SW 1271 (cell line): ENCODE measurements around the gene OR10J4.
"Not testable (repeated sequence)": the region's sequence is repeated elsewhere in the genome, so short reads cannot be mapped to it uniquely, and the experiment has no call there.

Source experiments
- DNase-seq, 2 experiments: peaks; one replicate each; lab custom pipeline; 2025; lab: John Stamatoyannopoulos, UW

The OR10J4 gene

GRCh38 chr1:159431904-159432303, at the start of gene OR10J4:
TSS of gene OR10J4 (plus strand) at chr1:159432204.
- no peak for DNase-seq

- DNase-seq: no peak
These were observed 25.2 kb upstream of the OR10J4 start for GRCh38 chr1:159406821-159407220.

- no peak for DNase-seq
These were observed 23.1 kb upstream of the OR10J4 start for GRCh38 chr1:159408862-159409400.

GRCh38 chr1:159421821-159422220, 10.2 kb upstream of the OR10J4 start:
- no peak for DNase-seq

GRCh38 chr1:159428536-159428935, 3.5 kb upstream of the OR10J4 start:
- DNase-seq: no peak

- DNase-seq: no peak
These were observed 2.7 kb upstream of the OR10J4 start for GRCh38 chr1:159429074-159429861.

GRCh38 chr1:159430985-159431384, 1.0 kb upstream of the OR10J4 start:
- no peak for DNase-seq

GRCh38 chr1:159436469-159436868, 4.5 kb downstream of the OR10J4 start:
- no peak for DNase-seq

- no peak for DNase-seq
These were observed 7.4 kb downstream of the OR10J4 start, which contains the start of gene OR10J1 for GRCh38 chr1:159439422-159439821. TSS of gene OR10J1 (plus strand) at chr1:159439722. CDS start at chr1:159439792, 70 bp downstream.

GRCh38 chr1:159441360-159441759, 9.4 kb downstream of the OR10J4 start:
- DNase-seq: no peak

- no peak for DNase-seq
These were observed 10.4 kb downstream of the OR10J4 start for GRCh38 chr1:159442428-159442827.

- no peak for DNase-seq
These were observed 11.2 kb downstream of the OR10J4 start for GRCh38 chr1:159443066-159443750.

GRCh38 chr1:159444511-159444910, 12.5 kb downstream of the OR10J4 start:
- no peak for DNase-seq

GRCh38 chr1:159448181-159448580, 16.2 kb downstream of the OR10J4 start:
- DNase-seq: no peak

- DNase-seq: not testable (repeated sequence)
These were observed 17.6 kb downstream of the OR10J4 start for GRCh38 chr1:159449605-159450004.

GRCh38 chr1:159459551-159459950, 27.5 kb downstream of the OR10J4 start:
- DNase-seq: no peak

GRCh38 chr1:159465191-159465603, 33.2 kb downstream of the OR10J4 start:
- no peak for DNase-seq

GRCh38 chr1:159468321-159468720, 36.3 kb downstream of the OR10J4 start:
- DNase-seq: no peak

- DNase-seq: no peak
These were observed 38.0 kb downstream of the OR10J4 start for GRCh38 chr1:159469921-159470533.

- DNase-seq: no peak
These were observed 41.3 kb downstream of the OR10J4 start for GRCh38 chr1:159473335-159473734.

GRCh38 chr1:159474926-159475325, 42.9 kb downstream of the OR10J4 start:
- no peak for DNase-seq
